SK-N-SH (cell line): ENCODE measurements around the gene ABCG4.

ENCODE experiments used
- EZH2phosphoT487 ChIP-seq: fragments of 200-600 bp; sonication (generic); IDR thresholded peaks from 2 replicates; pipeline ENCODE4 v1.6.1; 2017; ENCODE audit warnings: low read depth, mixed run types, mild to moderate bottlenecking, antibody characterized with exemption, moderate library complexity, borderline replicate concordance
- JUND ChIP-seq: IDR thresholded peaks from 2 replicates; pipeline ENCODE4 v1.4.0; 2012
- POLR2AphosphoS5 ChIP-seq: IDR thresholded peaks from 2 replicates; pipeline ENCODE4 v1.6.1; 2012; ENCODE audit warnings: low read depth, low read length
- SMC3 ChIP-seq: IDR thresholded peaks from 2 replicates; pipeline ENCODE4 v1.6.1; 2012; ENCODE audit warnings: low read depth, low read length, improper control_type of control experiment
- TEAD4 ChIP-seq: IDR thresholded peaks from 2 replicates; pipeline ENCODE4 v1.4.0; 2012; ENCODE audit warnings: mild to moderate bottlenecking, borderline replicate concordance; ENCODE audit not compliant: insufficient read depth
- YY1 ChIP-seq: IDR thresholded peaks from 2 replicates; pipeline ENCODE4 v1.4.0; 2012; ENCODE audit warnings: low read depth, mild to moderate bottlenecking
- TF ChIP-seq, protein P1 (sequence below): fragments of 200-600 bp; sonication (generic); IDR thresholded peaks from 2 replicates; pipeline ENCODE4 v1.6.1; 2017; ENCODE audit warnings: antibody characterized with exemption, mild to moderate bottlenecking, moderate library complexity
- TF ChIP-seq, protein P2 (sequence below): fragments of 150-350 bp; IDR thresholded peaks from 2 replicates; pipeline ENCODE4 v1.6.1; 2017; ENCODE audit warnings: antibody characterized with exemption, low read length, low read depth, borderline replicate concordance

DNA sequence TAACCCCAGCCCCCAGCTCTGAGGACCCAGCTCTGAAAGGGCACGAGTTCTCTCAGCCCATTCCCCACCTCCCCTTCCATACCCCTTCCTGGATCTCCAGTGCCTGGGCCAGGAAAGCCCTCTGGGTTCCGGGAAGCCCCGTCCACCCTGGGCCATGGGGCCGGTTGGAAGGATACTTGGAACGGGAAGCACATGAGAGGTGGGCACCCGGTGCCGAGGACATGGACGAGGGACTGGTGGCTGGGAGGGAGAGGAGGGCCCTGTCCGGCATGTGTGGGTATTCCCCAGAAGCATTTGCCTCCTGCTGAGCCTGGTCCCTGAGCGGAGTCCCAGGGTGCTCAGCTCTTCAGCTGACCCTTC lies 32.6 kb upstream of the ABCG4 start:
- TF ChIP-seq, protein P1, sequence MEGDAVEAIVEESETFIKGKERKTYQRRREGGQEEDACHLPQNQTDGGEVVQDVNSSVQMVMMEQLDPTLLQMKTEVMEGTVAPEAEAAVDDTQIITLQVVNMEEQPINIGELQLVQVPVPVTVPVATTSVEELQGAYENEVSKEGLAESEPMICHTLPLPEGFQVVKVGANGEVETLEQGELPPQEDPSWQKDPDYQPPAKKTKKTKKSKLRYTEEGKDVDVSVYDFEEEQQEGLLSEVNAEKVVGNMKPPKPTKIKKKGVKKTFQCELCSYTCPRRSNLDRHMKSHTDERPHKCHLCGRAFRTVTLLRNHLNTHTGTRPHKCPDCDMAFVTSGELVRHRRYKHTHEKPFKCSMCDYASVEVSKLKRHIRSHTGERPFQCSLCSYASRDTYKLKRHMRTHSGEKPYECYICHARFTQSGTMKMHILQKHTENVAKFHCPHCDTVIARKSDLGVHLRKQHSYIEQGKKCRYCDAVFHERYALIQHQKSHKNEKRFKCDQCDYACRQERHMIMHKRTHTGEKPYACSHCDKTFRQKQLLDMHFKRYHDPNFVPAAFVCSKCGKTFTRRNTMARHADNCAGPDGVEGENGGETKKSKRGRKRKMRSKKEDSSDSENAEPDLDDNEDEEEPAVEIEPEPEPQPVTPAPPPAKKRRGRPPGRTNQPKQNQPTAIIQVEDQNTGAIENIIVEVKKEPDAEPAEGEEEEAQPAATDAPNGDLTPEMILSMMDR, result no peak
- TF ChIP-seq TEAD4, result no peak
- TF ChIP-seq JUND, result no peak
- TF ChIP-seq, protein P2, sequence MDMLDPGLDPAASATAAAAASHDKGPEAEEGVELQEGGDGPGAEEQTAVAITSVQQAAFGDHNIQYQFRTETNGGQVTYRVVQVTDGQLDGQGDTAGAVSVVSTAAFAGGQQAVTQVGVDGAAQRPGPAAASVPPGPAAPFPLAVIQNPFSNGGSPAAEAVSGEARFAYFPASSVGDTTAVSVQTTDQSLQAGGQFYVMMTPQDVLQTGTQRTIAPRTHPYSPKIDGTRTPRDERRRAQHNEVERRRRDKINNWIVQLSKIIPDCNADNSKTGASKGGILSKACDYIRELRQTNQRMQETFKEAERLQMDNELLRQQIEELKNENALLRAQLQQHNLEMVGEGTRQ, result no peak
- no peak for TF ChIP-seq YY1
- TF ChIP-seq EZH2phosphoT487, result no peak
- no peak for TF ChIP-seq POLR2AphosphoS5
- no peak for TF ChIP-seq SMC3
